SIG-M5 (cell line): ENCODE measurements around the gene LARGE2.

Source experiments
- DNase-seq: peaks from one replicate; lab custom pipeline; 2025; lab: John Stamatoyannopoulos, UW

Gene LARGE2

GRCh38 chr11:45922425-45923082 lies at the start of gene LARGE2:
LARGE2 (plus strand) TSS chr11:45922656; CDS start chr11:45922883, 227 bp downstream.
- DNase-seq, result no peak

DNA sequence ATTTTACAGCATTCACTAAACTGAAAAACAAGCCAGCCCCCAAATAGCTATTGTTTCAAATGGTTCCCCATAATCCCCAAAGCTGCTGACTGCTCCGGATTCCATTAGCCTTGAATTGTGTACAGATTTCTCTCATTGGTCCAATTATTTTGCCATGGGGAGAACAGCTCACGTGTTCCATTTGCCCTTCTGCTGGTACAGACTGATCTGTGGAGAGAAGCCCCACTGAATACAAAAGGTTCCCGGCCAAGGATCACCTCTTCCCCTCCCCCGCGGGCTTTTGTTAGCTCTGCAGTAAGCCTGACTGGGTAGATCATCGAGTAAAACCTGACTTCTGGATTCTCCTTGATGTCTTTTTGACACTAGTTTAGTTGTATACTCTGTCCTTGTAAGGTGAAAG lies 46.1 kb upstream of the LARGE2 start:
- no peak for DNase-seq

- no peak for DNase-seq
These were observed 45.2 kb upstream of the LARGE2 start for GRCh38 chr11:45877221-45877620.

DNA sequence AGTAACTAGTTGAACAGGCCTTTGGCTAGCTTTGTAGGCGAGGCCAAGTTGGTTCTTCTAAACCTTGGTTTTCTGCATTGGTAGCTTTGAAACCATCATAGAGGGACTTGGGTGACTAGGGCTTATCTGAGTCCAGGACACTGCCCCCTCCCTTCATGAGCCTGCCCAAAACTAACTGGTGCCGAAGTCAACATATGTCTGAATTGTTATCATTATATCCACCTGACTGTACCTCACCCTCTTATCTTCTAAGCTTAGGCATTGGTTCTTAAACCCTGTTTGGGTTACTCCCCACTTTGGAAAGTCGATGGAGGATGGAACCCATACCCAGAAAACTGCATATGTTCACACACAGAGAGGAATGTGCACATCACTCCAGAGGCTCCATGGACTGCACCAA lies 44.6 kb upstream of the LARGE2 start:
- no peak for DNase-seq

- DNase-seq, result no peak
These were observed 42.4 kb upstream of the LARGE2 start for GRCh38 chr11:45879803-45880686.

DNA sequence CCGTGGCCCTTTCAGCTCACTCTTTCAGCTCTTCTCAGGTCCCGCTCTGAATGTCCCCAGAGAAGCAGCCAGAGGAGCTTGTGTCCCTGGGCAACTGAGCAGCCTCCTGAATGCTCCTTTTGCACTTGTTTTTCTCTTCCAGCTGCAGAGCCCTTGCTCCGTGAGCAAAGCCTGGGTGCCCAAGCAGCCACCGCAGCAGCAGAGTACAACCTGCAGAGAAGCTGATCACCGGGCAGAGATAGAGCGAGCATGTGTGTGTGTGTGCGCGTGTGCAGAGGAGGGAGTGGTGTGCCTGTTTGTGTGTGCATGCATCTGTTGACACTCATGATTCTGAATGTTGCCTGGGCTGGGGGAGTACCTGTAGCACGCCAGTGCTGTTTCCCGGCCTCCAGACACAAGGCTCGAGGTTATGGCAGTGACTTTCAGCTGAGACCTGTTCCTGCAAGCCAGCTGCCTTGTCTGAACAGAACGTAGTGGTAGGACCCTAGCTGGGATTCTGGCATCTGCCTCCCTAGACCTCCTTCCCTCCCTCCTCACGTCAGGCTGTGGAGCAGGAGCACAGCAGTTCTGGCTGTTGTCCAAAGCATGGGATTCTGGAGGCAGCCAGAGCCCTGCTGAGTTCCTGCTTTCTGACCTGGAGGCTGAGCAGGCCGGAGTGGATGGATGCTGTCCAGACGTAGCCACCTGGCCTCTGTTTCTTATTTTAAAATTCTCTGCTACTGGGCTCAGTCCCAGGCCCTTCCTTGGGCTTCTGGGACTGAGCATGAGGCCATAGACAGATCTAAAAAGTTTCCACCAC lies 41.5 kb upstream of the LARGE2 start:
- DNase-seq, result no peak

DNA sequence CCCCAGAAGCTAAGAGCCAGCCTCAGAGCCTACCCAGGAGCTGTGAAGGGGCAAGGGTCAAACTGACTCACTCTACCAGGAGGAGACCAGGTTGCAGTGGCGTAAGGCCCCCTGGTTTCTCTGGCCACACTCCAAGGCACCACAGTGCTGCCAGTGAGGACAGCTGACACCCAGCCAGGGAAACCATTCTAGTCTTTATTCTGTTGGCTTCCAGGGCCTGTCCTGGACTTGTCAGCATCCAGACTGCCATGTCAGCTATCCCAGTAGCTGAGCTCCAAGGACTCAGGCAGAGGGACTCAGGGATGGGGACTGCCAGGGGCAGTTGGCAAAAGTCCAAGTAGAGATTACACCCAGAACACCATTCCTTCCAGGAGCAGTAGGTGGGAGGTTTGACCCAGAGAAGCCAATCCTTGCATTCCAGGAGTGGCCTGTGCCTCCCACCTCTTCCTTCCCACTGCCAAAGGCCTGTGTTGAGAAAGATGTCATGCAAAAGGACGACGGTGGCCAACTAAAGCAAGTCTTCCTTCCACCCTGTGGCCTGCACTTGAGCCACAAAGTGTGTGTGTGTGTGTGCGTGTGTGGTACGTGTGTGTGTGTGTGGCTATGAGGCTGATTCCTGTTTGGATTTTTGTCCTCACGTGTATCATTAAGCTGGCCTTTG lies 40.6 kb upstream of the LARGE2 start:
- no peak for DNase-seq

DNA sequence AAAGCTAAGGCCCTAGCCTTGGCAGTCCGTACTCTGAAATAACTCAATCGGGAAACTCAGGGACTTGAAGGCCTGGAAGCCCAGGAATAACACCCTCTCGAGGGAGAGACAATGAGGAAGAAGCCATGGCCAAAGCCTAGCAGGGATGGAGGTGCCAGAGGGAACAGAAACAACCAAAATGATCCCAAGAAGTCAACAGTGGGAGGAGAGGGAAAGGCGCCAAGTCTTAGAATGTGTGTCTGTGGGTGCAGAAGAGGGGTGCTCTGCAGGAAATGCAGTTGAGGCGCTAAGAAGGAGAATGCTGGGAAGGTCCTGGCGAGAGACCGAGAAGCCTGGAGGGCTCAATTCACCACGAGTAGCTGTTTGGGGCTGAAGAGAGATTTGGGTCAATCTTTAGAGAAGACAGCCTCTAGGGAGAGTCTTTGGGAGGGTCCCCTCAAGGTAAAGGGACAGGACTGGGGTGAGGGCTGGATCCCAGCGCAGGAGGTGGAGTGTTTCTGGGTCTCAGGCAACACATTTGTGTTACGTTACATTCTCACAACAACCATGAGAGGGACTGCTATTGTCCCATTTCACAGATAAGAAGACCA lies 37.8 kb upstream of the LARGE2 start:
- no peak for DNase-seq

DNA sequence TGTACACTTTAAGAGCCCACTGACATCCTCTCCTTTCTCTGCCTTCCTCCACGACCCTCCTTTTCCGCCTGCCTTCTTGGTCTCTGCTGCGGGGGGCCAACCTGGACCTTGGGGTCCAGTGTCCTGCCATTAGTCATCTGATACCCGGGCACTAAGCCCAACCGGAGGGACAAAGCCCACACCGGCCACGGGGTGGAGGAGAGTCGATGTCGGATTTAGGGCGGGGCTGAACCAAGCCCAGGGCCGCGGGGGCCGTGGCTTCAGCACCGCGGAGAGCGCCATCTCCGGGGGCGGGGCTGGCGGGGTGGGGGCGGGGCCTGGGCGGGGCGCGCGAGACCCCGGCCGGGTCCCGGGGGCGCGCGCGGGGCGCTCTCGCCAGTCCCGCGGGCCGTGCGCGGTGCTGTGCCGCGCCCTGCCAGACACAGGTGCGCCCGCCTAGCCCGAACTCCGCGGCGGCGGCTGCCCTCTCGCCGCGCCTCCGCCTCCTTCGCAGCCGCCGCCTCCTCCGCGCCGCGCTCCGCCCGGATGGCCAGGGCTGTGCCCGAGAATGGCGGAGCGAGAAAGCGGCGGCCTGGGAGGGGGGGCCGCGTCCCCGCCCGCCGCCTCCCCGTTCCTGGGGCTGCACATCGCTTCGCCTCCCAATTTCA lies 37.1 kb upstream of the LARGE2 start, which contains the start of gene MAPK8IP1:
Gene MAPK8IP1, plus strand, starts transcription at position 378 of the 647 bp plus-strand sequence. Its CDS starts 170 bp downstream, at position 548.
- no peak for DNase-seq

- no peak for DNase-seq
These were observed 36.3 kb upstream of the LARGE2 start for GRCh38 chr11:45885921-45886721.

GRCh38 chr11:45886816-45887520 lies 35.5 kb upstream of the LARGE2 start:
- no peak for DNase-seq

GRCh38 chr11:45887587-45887986 lies 34.9 kb upstream of the LARGE2 start:
- no peak for DNase-seq

- no peak for DNase-seq
These were observed 32.9 kb upstream of the LARGE2 start for GRCh38 chr11:45889555-45889954.

GRCh38 chr11:45889966-45890365 lies 32.5 kb upstream of the LARGE2 start:
- DNase-seq, result no peak

GRCh38 chr11:45890886-45891550 lies 31.4 kb upstream of the LARGE2 start:
- DNase-seq, result no peak

- no peak for DNase-seq
These were observed 29.6 kb upstream of the LARGE2 start for GRCh38 chr11:45892856-45893255.

DNA sequence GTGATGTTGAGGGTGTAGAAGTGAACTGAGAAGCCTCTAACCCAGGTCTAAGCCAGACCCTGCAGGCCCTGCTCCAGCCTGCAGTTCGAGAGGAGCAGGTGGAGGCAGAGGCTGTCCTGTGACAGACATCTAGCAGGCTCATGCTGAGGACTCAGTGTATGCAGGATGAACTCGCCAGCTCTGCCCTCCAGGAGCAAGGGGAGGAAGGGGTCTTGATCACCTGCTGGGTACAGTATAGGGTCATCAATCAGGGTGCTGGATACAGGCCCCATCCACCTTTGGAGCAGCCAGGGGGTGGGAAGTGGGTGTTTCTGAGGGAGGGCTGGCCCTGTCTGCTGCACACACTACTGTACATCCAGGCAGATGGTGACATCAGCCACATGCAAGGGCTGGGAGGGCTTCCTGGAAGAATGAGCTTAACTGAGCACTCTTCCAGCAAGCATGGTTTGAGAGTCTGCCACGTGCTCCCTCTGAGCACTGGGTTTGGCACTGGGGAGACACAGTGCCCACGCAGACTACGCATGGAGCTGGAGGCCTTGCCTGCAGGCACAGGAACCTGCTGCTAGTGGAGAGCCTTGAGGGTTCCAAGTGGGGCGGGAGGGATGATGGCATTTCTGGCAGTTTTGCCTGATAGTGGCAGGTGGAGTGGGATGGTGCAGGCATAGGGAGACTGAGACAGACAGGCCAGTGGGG lies 27.8 kb upstream of the LARGE2 start:
- DNase-seq, result no peak

DNA sequence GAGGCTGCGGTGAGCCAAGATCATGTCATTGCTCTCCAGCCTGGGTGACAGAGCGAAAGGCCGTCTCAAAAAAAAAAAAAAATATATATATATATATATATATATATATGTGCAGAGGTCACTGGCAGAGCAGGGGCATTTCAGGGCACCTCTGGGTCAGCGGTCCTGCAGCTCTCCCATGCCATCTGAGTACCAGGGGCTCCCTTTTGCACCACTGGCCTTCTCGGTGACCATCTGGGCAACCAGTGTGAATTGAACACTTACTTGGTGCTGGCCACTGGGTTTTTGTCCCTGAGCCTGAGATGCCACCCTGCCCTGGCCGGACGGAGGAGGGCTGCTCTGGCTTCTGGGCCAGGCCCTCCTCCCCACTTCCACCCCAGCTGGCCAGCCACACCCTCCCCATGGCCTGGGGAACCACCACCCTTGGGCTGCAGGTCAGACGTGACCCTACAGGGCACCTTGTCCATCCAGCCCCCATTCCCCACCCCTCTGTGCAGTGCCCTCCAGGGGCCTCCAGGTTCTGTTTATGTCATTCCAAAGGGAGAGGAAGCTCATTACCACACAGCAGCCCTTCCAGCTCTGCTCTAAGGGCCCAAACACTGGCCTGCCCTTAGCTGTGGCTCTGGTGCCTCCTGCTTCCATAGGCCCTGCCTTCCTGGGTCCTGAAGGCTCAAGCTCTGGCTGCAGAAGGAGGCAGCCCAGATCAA lies 26.8 kb upstream of the LARGE2 start:
- DNase-seq, result no peak
